ENCODE results near the gene POC5. TPM values are rescaled to one million over a fixed set of nuclear protein-coding genes. Genes with fewer than 3 reads are reported as not detected.
A peak's percentile ranks its signal among the peaks of the same experiment; 100 is the strongest.

The POC5 gene
- total RNA-seq, 1 experiment from 2014 or later: 14.8 TPM

GRCh38 chr5:75648712-75649111 lies 68.5 kb downstream of the POC5 start (continued):
- TF ChIP-seq REST (IDR thresholded peaks at IDR 0.05; ENCODE audit: low read depth) (no peak), FOSL1 (IDR thresholded peaks at IDR 0.05; ENCODE audit: low read depth) (no peak), ZNF274 (IDR thresholded peaks at IDR 0.05; ENCODE audit: low read depth, low read length) (no peak)

GRCh38 chr5:75640826-75641225 lies 76.4 kb downstream of the POC5 start:
- CTCF ChIA-PET: no interaction called here
- POLR2A ChIA-PET: no interaction called here
- Histone ChIP-seq H3K9ac (ENCODE audit: low read length) (no peak overlapping the region), H3K4me3 (replicated peaks in 1 of 2; ENCODE audit: low read depth in 1 of 2, low read length in 2 of 2) (no peak overlapping the region), H3K27me3 (ENCODE audit: insufficient read depth, low read length) (no peaks in the 10 kb centered on the region), H3K4me2 (ENCODE audit: low read length) (peak overlapping the region; percentile 22; the same call in 1 of the 2 replicates), H3K36me3 (ENCODE audit: control insufficient read depth in 1 of 2, insufficient read depth in 2 of 2, low read length in 2 of 2) (no peaks in the 10 kb centered on the region), H3K9me3 (ENCODE audit: control insufficient read depth in 1 of 2, insufficient read depth in 1 of 2, low read depth in 1 of 2, low read length in 2 of 2) (no peaks in the 10 kb centered on the region), H3K9me2 (ENCODE audit: insufficient read depth) (no peaks in the 10 kb centered on the region), H3K79me2 (ENCODE audit: insufficient read depth, low read length) (no peaks in the 10 kb centered on the region), H4K20me1 (ENCODE audit: insufficient read depth) (no peaks in the 10 kb centered on the region), H3K4me1 (ENCODE audit: control insufficient read depth in 1 of 2, insufficient read depth in 2 of 2, low read length in 2 of 2) (peaks cover 0 to 13% of the 10 kb centered on the region in 2 experiments; a peak in 2 of 4 replicates), H3K27ac (ENCODE audit: low read depth, low read length) (no peak overlapping the region), H2AFZ (ENCODE audit: low read depth, low read length, poor library complexity, severe bottlenecking) (no peak overlapping the region)
- RAD21 ChIA-PET (ENCODE audit: low non-redundant PET in 1 of 2, low total read pairs in 2 of 2, uncharacterized antibody in 2 of 2, unreplicated experiment in 2 of 2): no interaction called here
- TF ChIP-seq EZH2 (IDR thresholded peaks at IDR 0.05) (no peak), POLR2A (IDR thresholded peaks at IDR 0.05; ENCODE audit: borderline replicate concordance, extremely low read depth, insufficient read depth, insufficient read length) (no peak), ATF3 (IDR thresholded peaks at IDR 0.05) (no peak), SP1 (IDR thresholded peaks at IDR 0.05; ENCODE audit: low read depth) (no peak), SIN3A (IDR thresholded peaks at IDR 0.05; ENCODE audit: low read depth) (no peak), ZFX (IDR thresholded peaks at IDR 0.05) (no peak), EZH2phosphoT487 (IDR thresholded peaks at IDR 0.05; ENCODE audit: borderline replicate concordance) (no peak), TCF7L2 (IDR thresholded peaks at IDR 0.05; ENCODE audit: borderline replicate concordance, extremely low read depth, insufficient read depth, insufficient read length) (no peak)
- ATAC-seq (no peak), DNase-seq (ENCODE audit: low read depth, low spot score) (no peak)
- intact Hi-C loops (cut with micrococcal nuclease): no loop called here
- no TSS peak for BruUV-seq (replicated peaks)
